OCI-LY7 (cell line): ENCODE data around the gene RANBP9. TPM values are rescaled to one million over a fixed set of nuclear protein-coding genes. Genes with fewer than 3 reads are reported as not detected.

Experiments
- BruUV-seq: library from RNA; stranded (reverse); fragments of 400-500 nt; replicated peaks from 2 replicates; lab custom pipeline; 2021; lab: Mats Ljungman, UMichigan
- CTCF ChIA-PET: fragments of 300-600 bp; sonication (Branson Sonifier 250); formaldehyde crosslinking; loops from one replicate; lab custom pipeline; 2022; ENCODE audit warnings: antibody characterized with exemption; ENCODE audit not compliant: unreplicated experiment; lab: Charles Lee
- POLR2A ChIA-PET: fragments of 300-600 bp; sonication (Branson Sonifier 250); formaldehyde crosslinking; loops from one replicate; lab custom pipeline; 2022; ENCODE audit warnings: antibody characterized with exemption; lab: Charles Lee
- DNase-seq: peaks from one replicate; pipeline ENCODE4 v3.0.0-alpha.2; 2015; ENCODE audit warnings: low spot score
- H2AFZ ChIP-seq: fragments of 200-600 bp; sonication (generic), shearing (Covaris generic); 2 replicates; pipeline ENCODE4 v1.6.1; 2014; ENCODE audit warnings: mild to moderate bottlenecking, antibody characterized with exemption, low read length, moderate library complexity
- H3K27ac ChIP-seq: fragments of 200-600 bp; sonication (generic); 2 replicates; pipeline ENCODE4 v1.5.1; 2014; ENCODE audit warnings: mixed run types, low read depth, mild to moderate bottlenecking, moderate library complexity, low read length, inconsistent platforms; ENCODE audit not compliant: poor library complexity, severe bottlenecking
- H3K36me3 ChIP-seq: fragments of 200-600 bp; sonication (generic); 2 replicates; pipeline ENCODE4 v1.6.1; 2014; ENCODE audit warnings: mild to moderate bottlenecking, antibody characterized with exemption, low read length, moderate library complexity, mixed read lengths; ENCODE audit not compliant: insufficient read depth
- H3K4me1 ChIP-seq: fragments of 200-600 bp; sonication (generic); 2 replicates; pipeline ENCODE4 v1.5.1; 2014; ENCODE audit warnings: mild to moderate bottlenecking, low read length; ENCODE audit not compliant: insufficient read depth, poor library complexity, severe bottlenecking
- H3K4me2 ChIP-seq: fragments of 200-600 bp; sonication (generic); 2 replicates; pipeline ENCODE4 v1.6.1; 2014; ENCODE audit warnings: mild to moderate bottlenecking, low read length
- H3K4me3 ChIP-seq: fragments of 200-600 bp; sonication (generic); 2 replicates; pipeline ENCODE4 v1.5.1; 2014; ENCODE audit warnings: mild to moderate bottlenecking, low read depth, low read length; ENCODE audit not compliant: poor library complexity, severe bottlenecking
- H3K79me2 ChIP-seq: fragments of 200-600 bp; sonication (generic); 2 replicates; pipeline ENCODE4 v1.6.1; 2016; ENCODE audit warnings: low read depth, mild to moderate bottlenecking, low read length, moderate library complexity, mixed read lengths; ENCODE audit not compliant: insufficient read depth
- H3K9me2 ChIP-seq: fragments of 200-600 bp; sonication (generic); 2 replicates; pipeline ENCODE4 v1.6.1; 2016; ENCODE audit warnings: mild to moderate bottlenecking, low read length, mixed read lengths; ENCODE audit not compliant: insufficient read depth
- H3K9me3 ChIP-seq: fragments of 200-600 bp; sonication (generic); 2 replicates; pipeline ENCODE4 v1.6.1; 2014; ENCODE audit warnings: mild to moderate bottlenecking, mixed run types, low read length, mixed read lengths
- H4K20me1 ChIP-seq: fragments of 200-600 bp; sonication (generic); 2 replicates; pipeline ENCODE4 v1.6.1; 2014; ENCODE audit warnings: mild to moderate bottlenecking, antibody characterized with exemption, low read length, moderate library complexity, mixed read lengths; ENCODE audit not compliant: insufficient read depth
- CTCF ChIP-seq: fragments of 200-600 bp; sonication (generic); conservative IDR thresholded peaks from 2 replicates; pipeline ENCODE4 v1.5.1; 2014; ENCODE audit warnings: mild to moderate bottlenecking, antibody characterized with exemption, low read length, moderate library complexity, mixed read lengths
- EZH2phosphoT487 ChIP-seq: fragments of 200-600 bp; sonication (generic); IDR thresholded peaks from 2 replicates; pipeline ENCODE4 v1.6.1; 2018; ENCODE audit warnings: low read depth, borderline replicate concordance, mild to moderate bottlenecking, mixed run types, antibody characterized with exemption, low read length, moderate library complexity, mixed read lengths
- intact Hi-C: fragments of 100-400 bp; cut with micrococcal nuclease; formaldehyde crosslinking; loops from one replicate; pipeline ENCODE4 v1.10.0; 2022; ENCODE audit not compliant: unreplicated experiment
- total RNA-seq, 2 experiments: library from RNA; depleted of rRNA in 1 of 2; stranded (reverse); fragments of >200 nt in 1 of 2; shearing (Covaris generic) in 1 of 2; gene quantifications; 2 replicates each; pipeline ENCODE4 v1.2.3, GENCODE V29; 2014 to 2022

The RANBP9 gene
- total RNA-seq, 2 experiments from 2014 or later: 20.5 to 35.0 TPM

- BruUV-seq: no TSS peak
- ChIA-PET POLR2A (interaction anchor here (0.6 kb wide), 1 partner anchor 8 kb away, joined by 3 read pairs; no protein-coding TSS in a partner anchor), CTCF (no interaction called here)
- Histone ChIP-seq H3K4me2 (no peak overlapping the region), H3K27ac (no peak overlapping the region), H3K9me2 (no peaks in the 10 kb centered on the region), H3K9me3 (no peaks in the 10 kb centered on the region), H2AFZ (no peak overlapping the region), H3K4me3 (no peak overlapping the region), H3K79me2 (no peaks in the 10 kb centered on the region), H3K36me3 (no peaks in the 10 kb centered on the region), H3K4me1 (no peaks in the 10 kb centered on the region), H4K20me1 (no peaks in the 10 kb centered on the region)
- no peak for TF ChIP-seq CTCF
- TF ChIP-seq EZH2phosphoT487: no peak
- no peak for DNase-seq
- intact Hi-C loops: no loop called here
Measured at GRCh38 chr6:13735031-13735430, 23.4 kb upstream of the RANBP9 start.

- no peak overlapping the region for H2AFZ ChIP-seq
- no peaks in the 10 kb centered on the region for H4K20me1 ChIP-seq
- H3K27ac ChIP-seq: no peak overlapping the region
- TF ChIP-seq EZH2phosphoT487 (no peak), CTCF (no peak)
- no peak overlapping the region for H3K4me3 ChIP-seq
- no peaks in the 10 kb centered on the region for H3K79me2 ChIP-seq
- no peaks in the 10 kb centered on the region for H3K9me2 ChIP-seq
- no peaks in the 10 kb centered on the region for H3K4me1 ChIP-seq
- no peak overlapping the region for H3K4me2 ChIP-seq
- H3K9me3 ChIP-seq: no peaks in the 10 kb centered on the region
- POLR2A ChIA-PET: interaction anchor here (0.6 to 1.8 kb wide), 4 partner anchors 45 to 282 kb away, joined by 3 read pairs; no protein-coding TSS in a partner anchor
- intact Hi-C loops: no loop called here
- H3K36me3 ChIP-seq: no peaks in the 10 kb centered on the region
- CTCF ChIA-PET: no interaction called here
- BruUV-seq: no TSS peak
- no peak for DNase-seq
Measured at GRCh38 chr6:13733178-13733887, 21.7 kb upstream of the RANBP9 start.

GRCh38 chr6:13730704-13731103 is 19.1 kb upstream of the RANBP9 start:
- H3K36me3 ChIP-seq: no peaks in the 10 kb centered on the region
- no peak overlapping the region for H3K4me2 ChIP-seq
- H3K9me2 ChIP-seq: no peaks in the 10 kb centered on the region
- intact Hi-C loops: no loop called here
- no peak for TF ChIP-seq EZH2phosphoT487
- no peak for TF ChIP-seq CTCF
- H2AFZ ChIP-seq: no peak overlapping the region
- ChIA-PET POLR2A (interaction anchor here (0.6 to 1.1 kb wide), 3 partner anchors 17 to 390 kb away, joined by 3 read pairs; no protein-coding TSS in a partner anchor), CTCF (no interaction called here)
- DNase-seq: no peak
- H4K20me1 ChIP-seq: no peaks in the 10 kb centered on the region
- no peaks in the 10 kb centered on the region for H3K9me3 ChIP-seq
- no peaks in the 10 kb centered on the region for H3K4me1 ChIP-seq
- no TSS peak for BruUV-seq
- no peak overlapping the region for H3K27ac ChIP-seq
- no peak overlapping the region for H3K4me3 ChIP-seq
- no peaks in the 10 kb centered on the region for H3K79me2 ChIP-seq
